ENCODE measurements around the gene CLIP4. TPM values are rescaled to one million over a fixed set of nuclear protein-coding genes. Genes with fewer than 3 reads are reported as not detected.

Gene CLIP4
- total and polyA plus RNA-seq, 10 of the 15 experiments (the other 5 are each of a cell fraction or from before 2014, with no cell fraction given), result 5.5 to 34.9 (median 16.8) TPM

GRCh38 chr2:29073933-29074332, 41.3 kb upstream of the CLIP4 start:
- in situ Hi-C loops (cut with MboI) (no loop called here), intact Hi-C loops (cut with micrococcal nuclease; ENCODE audit: unreplicated experiment) (loop anchor here (5.0 kb wide), 1 partner anchor 38 kb away; no protein-coding TSS in a partner anchor)
- no peaks in the 10 kb centered on the region for H3K79me2 ChIP-seq (ENCODE audit: control insufficient read depth, insufficient read depth, low read length)
- no peak for DNase-seq (ENCODE audit: low read depth, low spot score)
- no TSS peak for BruUV-seq (replicated peaks)
- RAD21 ChIA-PET (ENCODE audit: unreplicated experiment), result interaction anchor here (1.3 kb wide), 1 partner anchor 9 kb away, joined by 4 read pairs; no protein-coding TSS in a partner anchor
- SMC1A ChIA-PET (ENCODE audit: uncharacterized antibody, unreplicated experiment), result interaction anchor here (1.0 to 1.7 kb wide), 3 partner anchors 10 to 57 kb away, joined by 4 to 7 read pairs (median 5); no protein-coding TSS in a partner anchor
- no peaks in the 10 kb centered on the region; the same call in 2 of the 3 replicates for H3K9me3 ChIP-seq (replicated peaks; ENCODE audit: control insufficient read depth, insufficient read depth, low read length)
- 19% methylated on average over 4 of the region's 4 CpGs for WGBS (ENCODE audit: insufficient coverage, insufficient replicate concordance, low lambda C conversion rate, missing lambda C conversion rate)
- POLR2A ChIA-PET, result no interaction called here
- H3K36me3 ChIP-seq (ENCODE audit: control insufficient read depth in 2 of 2, insufficient read depth in 2 of 2, low read length in 1 of 2), result no peaks in the 10 kb centered on the region
- H3K27ac ChIP-seq (ENCODE audit: control insufficient read depth, insufficient read depth), result no peak overlapping the region
- CTCF ChIA-PET, result interaction anchor here (0.7 kb wide), 1 partner anchor 620 kb away, joined by 3 read pairs; no protein-coding TSS in a partner anchor
- FAIRE-seq, result no peak
- no peaks in the 10 kb centered on the region for H3K27me3 ChIP-seq (replicated peaks in 1 of 2; ENCODE audit: control insufficient read depth in 2 of 2, insufficient read depth in 2 of 2, low read length in 1 of 2)
- H2AFZ ChIP-seq (ENCODE audit: control insufficient read depth, low read depth, low read length), result peak overlapping the region; percentile 5; the same call in 1 of the 2 replicates
- peaks cover 3% of the 10 kb centered on the region; the same call in 1 of the 2 replicates for H3K4me1 ChIP-seq (ENCODE audit: control insufficient read depth, insufficient read depth, low read length)
- no peak overlapping the region for H3K9ac ChIP-seq (ENCODE audit: control insufficient read depth, insufficient read depth, low read length)
- no peak overlapping the region for H3K4me3 ChIP-seq
- peak overlapping the region; percentile 18; the same call in 1 of the 2 replicates for H3K4me2 ChIP-seq (ENCODE audit: control insufficient read depth, insufficient read depth)
- ATAC-seq, result peak; percentile 88
- H4K20me1 ChIP-seq (ENCODE audit: control insufficient read depth, insufficient read depth), result no peaks in the 10 kb centered on the region
- TF ChIP-seq EP300 (IDR thresholded peaks at IDR 0.05; ENCODE audit: borderline replicate concordance in 1 of 2, control insufficient read depth in 1 of 2, low read depth in 2 of 2, low read length in 2 of 2) (no peak), BCL11A (IDR thresholded peaks at IDR 0.05; ENCODE audit: low read depth, low read length) (0 out of 2 replicates have a peak, but pooled peaks have one; percentile 24), IKZF1 (conservative IDR thresholded peaks at IDR 0.05) (peak; percentile 61; the same call in 1 of the 2 replicates), ZNF207 (IDR thresholded peaks at IDR 0.05; ENCODE audit: borderline replicate concordance) (no peak), EED (IDR thresholded peaks at IDR 0.05; ENCODE audit: low read depth) (peak; percentile 74; the same call in 1 of the 2 replicates), MEF2B (IDR thresholded peaks at IDR 0.05; ENCODE audit: partially characterized antibody, poor library complexity, severe bottlenecking) (peak; percentile 28), POLR2A (IDR thresholded peaks at IDR 0.05; ENCODE audit: low read depth, low read length) (no peak), IRF4 (IDR thresholded peaks at IDR 0.05; ENCODE audit: low read depth, low read length) (no peak), TCF7 (IDR thresholded peaks at IDR 0.05; ENCODE audit: borderline replicate concordance) (no peak), CTCF (IDR thresholded peaks at IDR 0.05 in 2 of 3, conservative IDR thresholded peaks at IDR 0.05 in 1 of 3; ENCODE audit: control insufficient read depth in 2 of 3, extremely low read depth in 1 of 3, insufficient read depth in 1 of 3, low read depth in 3 of 3, low read length in 3 of 3) (no peak), IKZF2 (IDR thresholded peaks at IDR 0.05) (peak; percentile 40 to 56; a peak in 3 of 4 replicates), SPI1 (IDR thresholded peaks at IDR 0.05; ENCODE audit: borderline replicate concordance, insufficient read depth, low read depth, low read length) (peak; percentile 89), E2F4 (IDR thresholded peaks at IDR 0.05; ENCODE audit: low read depth, low read length) (no peak), JUND (IDR thresholded peaks at IDR 0.05; ENCODE audit: low read depth, low read length) (no peak), RUNX3 (IDR thresholded peaks at IDR 0.05; ENCODE audit: low read length) (peak; percentile 57)
- TF ChIP-seq, protein P1, sequence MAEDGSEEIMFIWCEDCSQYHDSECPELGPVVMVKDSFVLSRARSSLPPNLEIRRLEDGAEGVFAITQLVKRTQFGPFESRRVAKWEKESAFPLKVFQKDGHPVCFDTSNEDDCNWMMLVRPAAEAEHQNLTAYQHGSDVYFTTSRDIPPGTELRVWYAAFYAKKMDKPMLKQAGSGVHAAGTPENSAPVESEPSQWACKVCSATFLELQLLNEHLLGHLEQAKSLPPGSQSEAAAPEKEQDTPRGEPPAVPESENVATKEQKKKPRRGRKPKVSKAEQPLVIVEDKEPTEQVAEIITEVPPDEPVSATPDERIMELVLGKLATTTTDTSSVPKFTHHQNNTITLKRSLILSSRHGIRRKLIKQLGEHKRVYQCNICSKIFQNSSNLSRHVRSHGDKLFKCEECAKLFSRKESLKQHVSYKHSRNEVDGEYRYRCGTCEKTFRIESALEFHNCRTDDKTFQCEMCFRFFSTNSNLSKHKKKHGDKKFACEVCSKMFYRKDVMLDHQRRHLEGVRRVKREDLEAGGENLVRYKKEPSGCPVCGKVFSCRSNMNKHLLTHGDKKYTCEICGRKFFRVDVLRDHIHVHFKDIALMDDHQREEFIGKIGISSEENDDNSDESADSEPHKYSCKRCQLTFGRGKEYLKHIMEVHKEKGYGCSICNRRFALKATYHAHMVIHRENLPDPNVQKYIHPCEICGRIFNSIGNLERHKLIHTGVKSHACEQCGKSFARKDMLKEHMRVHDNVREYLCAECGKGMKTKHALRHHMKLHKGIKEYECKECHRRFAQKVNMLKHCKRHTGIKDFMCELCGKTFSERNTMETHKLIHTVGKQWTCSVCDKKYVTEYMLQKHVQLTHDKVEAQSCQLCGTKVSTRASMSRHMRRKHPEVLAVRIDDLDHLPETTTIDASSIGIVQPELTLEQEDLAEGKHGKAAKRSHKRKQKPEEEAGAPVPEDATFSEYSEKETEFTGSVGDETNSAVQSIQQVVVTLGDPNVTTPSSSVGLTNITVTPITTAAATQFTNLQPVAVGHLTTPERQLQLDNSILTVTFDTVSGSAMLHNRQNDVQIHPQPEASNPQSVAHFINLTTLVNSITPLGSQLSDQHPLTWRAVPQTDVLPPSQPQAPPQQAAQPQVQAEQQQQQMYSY (CRISPR knock-in tag; IDR thresholded peaks at IDR 0.05), result no peak

Data from GM12878 (cell line).